Measurements from ENCODE around the gene CHKB. TPM values are rescaled to one million over a fixed set of nuclear protein-coding genes. Genes with fewer than 3 reads are reported as not detected.

Gene CHKB
- total RNA-seq, 1 experiment from 2014 or later = 55.1 TPM

- Histone ChIP-seq H3K9me3 (ENCODE audit: control insufficient read depth in 1 of 2, insufficient read depth in 1 of 2, low read depth in 1 of 2, low read length in 2 of 2) (no peaks in the 10 kb centered on the region), H3K27me3 (ENCODE audit: insufficient read depth, low read length) (no peaks in the 10 kb centered on the region), H3K4me2 (ENCODE audit: low read length) (peak overlapping the region; percentile 99), H3K9ac (ENCODE audit: low read length) (peak overlapping the region; percentile 76), H3K4me1 (ENCODE audit: control insufficient read depth in 1 of 2, insufficient read depth in 2 of 2, low read length in 2 of 2) (peaks cover 7 to 29% of the 10 kb centered on the region in 2 experiments; a peak in 3 of 4 replicates), H2AFZ (ENCODE audit: low read depth, low read length, poor library complexity, severe bottlenecking) (peak overlapping the region; percentile 58), H3K27ac (ENCODE audit: low read depth, low read length) (peak overlapping the region; percentile 53; the same call in 1 of the 2 replicates), H3K9me2 (ENCODE audit: insufficient read depth) (no peaks in the 10 kb centered on the region), H3K36me3 (ENCODE audit: control insufficient read depth in 1 of 2, insufficient read depth in 2 of 2, low read length in 2 of 2) (no peaks in the 10 kb centered on the region), H3K79me2 (ENCODE audit: insufficient read depth, low read length) (no peaks in the 10 kb centered on the region), H4K20me1 (ENCODE audit: insufficient read depth) (no peaks in the 10 kb centered on the region), H3K4me3 (replicated peaks in 1 of 2; ENCODE audit: low read depth in 1 of 2, low read length in 2 of 2) (peak overlapping the region; percentile 71 to 88)
- ChIA-PET CTCF (interaction anchor here (0.9 to 1.0 kb wide), 2 partner anchors 13 to 103 kb away, joined by 3 read pairs; no protein-coding TSS in a partner anchor), POLR2A (interaction anchor here (1.0 kb wide), 1 partner anchor 65 kb away, joined by 3 read pairs; no protein-coding TSS in a partner anchor), RAD21 (ENCODE audit: low non-redundant PET in 1 of 2, low total read pairs in 2 of 2, uncharacterized antibody in 2 of 2, unreplicated experiment in 2 of 2) (no interaction called here)
- TF ChIP-seq RAD21 (IDR thresholded peaks at IDR 0.05; ENCODE audit: low read depth) = no peak
- no peak for TF ChIP-seq POLR2AphosphoS5 (IDR thresholded peaks at IDR 0.05; ENCODE audit: low read depth, low read length)
- TF ChIP-seq EGR1 (IDR thresholded peaks at IDR 0.05; ENCODE audit: low read depth) = no peak
- TF ChIP-seq EZH2phosphoT487 (IDR thresholded peaks at IDR 0.05; ENCODE audit: borderline replicate concordance) = no peak
- TF ChIP-seq FOSL1 (IDR thresholded peaks at IDR 0.05; ENCODE audit: low read depth) = no peak
- TF ChIP-seq REST (IDR thresholded peaks at IDR 0.05; ENCODE audit: low read depth) = no peak
- TF ChIP-seq JUND (IDR thresholded peaks at IDR 0.05) = no peak
- no peak for TF ChIP-seq CEBPB (IDR thresholded peaks at IDR 0.05; ENCODE audit: low read depth)
- TF ChIP-seq SIN3A (IDR thresholded peaks at IDR 0.05; ENCODE audit: low read depth) = no peak
- TF ChIP-seq ELF1 (IDR thresholded peaks at IDR 0.05; ENCODE audit: borderline replicate concordance, low read depth) = no peak
- no peak for TF ChIP-seq ZBTB33 (IDR thresholded peaks at IDR 0.05; ENCODE audit: extremely low read depth, insufficient replicate concordance, low read length)
- no peak for TF ChIP-seq YY1 (IDR thresholded peaks at IDR 0.05; ENCODE audit: extremely low read depth, insufficient replicate concordance, low read depth, low read length)
- TF ChIP-seq EZH2 (IDR thresholded peaks at IDR 0.05) = no peak
- no peak for TF ChIP-seq CTCF (IDR thresholded peaks at IDR 0.05 in 2 of 3, conservative IDR thresholded peaks at IDR 0.05 in 1 of 3; ENCODE audit: borderline replicate concordance in 1 of 3, insufficient read depth in 1 of 3, low read depth in 2 of 3, low read length in 2 of 3)
- no peak for TF ChIP-seq TCF7L2 (IDR thresholded peaks at IDR 0.05; ENCODE audit: borderline replicate concordance, extremely low read depth, insufficient read depth, insufficient read length)
- intact Hi-C loops (cut with micrococcal nuclease) = no loop called here
- ATAC-seq (no peak; the same call in 1 of the 2 replicates), DNase-seq (ENCODE audit: low read depth, low spot score) (no peak)
- no TSS peak for BruUV-seq (replicated peaks)
Observed at GRCh38 chr22:50628543-50629134, 46.0 kb upstream of the CHKB start.
